Liver (tissue), 3 donors: Measurements from ENCODE around the gene IDI2.

Source experiments
- JUND ChIP-seq, 2 donors: IDR thresholded peaks; 2 replicates each; pipeline ENCODE4 v1.6.1; 2016; ENCODE audit warnings: antibody characterized with exemption in 2 of 2
- NR2F2 ChIP-seq: IDR thresholded peaks from 2 replicates; pipeline ENCODE4 v1.6.1; 2016; ENCODE audit warnings: antibody characterized with exemption
- SP1 ChIP-seq: IDR thresholded peaks from 2 replicates; pipeline ENCODE4 v1.6.1; 2018; ENCODE audit warnings: antibody characterized with exemption, mild to moderate bottlenecking
- TAF1 ChIP-seq: conservative IDR thresholded peaks from 2 replicates; pipeline ENCODE4 v1.6.1; 2016; ENCODE audit warnings: antibody characterized with exemption, mild to moderate bottlenecking
- YY1 ChIP-seq: IDR thresholded peaks from 2 replicates; pipeline ENCODE4 v1.6.1; 2016; ENCODE audit warnings: antibody characterized with exemption, mild to moderate bottlenecking
- TF ChIP-seq, protein P1 (sequence below): fragments of 150-350 bp; IDR thresholded peaks from 2 replicates; pipeline ENCODE4 v1.5.1; 2017; ENCODE audit warnings: improper control_type of control experiment, low read depth, low read length; ENCODE audit not compliant: missing input control
- TF ChIP-seq, protein P2 (sequence below): IDR thresholded peaks from 2 replicates; pipeline ENCODE4 v1.6.1; 2016; ENCODE audit warnings: antibody characterized with exemption
- TF ChIP-seq, protein P3 (sequence below): IDR thresholded peaks from 2 replicates; pipeline ENCODE4 v1.6.1; 2016; ENCODE audit warnings: antibody characterized with exemption
- TF ChIP-seq, protein P4 (sequence below): IDR thresholded peaks from 2 replicates; pipeline ENCODE4 v1.6.1; 2016; ENCODE audit warnings: antibody characterized with exemption, mild to moderate bottlenecking
- donor health status: healthy.
- donor health status: healthy.

DNA sequence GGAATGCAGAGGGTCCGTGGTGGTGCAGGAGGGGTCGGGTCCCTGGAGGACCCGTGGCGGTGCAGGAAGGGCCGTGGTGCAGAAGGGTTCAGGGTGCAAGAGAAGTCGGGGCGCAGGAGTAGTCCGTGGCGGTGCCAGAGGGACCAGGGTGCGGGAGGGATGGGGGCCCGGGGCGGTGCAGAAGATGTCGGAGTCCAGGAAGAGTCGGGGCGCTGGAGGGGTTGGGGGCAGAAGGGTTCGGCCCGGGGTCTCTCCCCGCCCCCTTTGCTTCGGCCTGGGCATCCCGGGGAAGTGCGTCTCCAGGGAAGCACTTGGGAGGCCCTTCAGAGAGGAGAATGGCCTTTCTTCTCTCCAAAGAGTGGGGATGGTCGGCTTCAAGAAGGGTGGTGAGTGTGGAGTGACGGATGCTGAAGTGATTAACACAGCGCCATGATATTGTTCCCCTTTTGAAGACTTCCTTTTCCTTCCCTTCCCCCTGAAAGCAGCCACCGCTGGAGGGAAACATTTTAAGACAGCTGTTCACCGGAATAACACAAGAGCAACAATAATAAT is 31.5 kb upstream of the IDI2 start:
- TF ChIP-seq, protein P1, sequence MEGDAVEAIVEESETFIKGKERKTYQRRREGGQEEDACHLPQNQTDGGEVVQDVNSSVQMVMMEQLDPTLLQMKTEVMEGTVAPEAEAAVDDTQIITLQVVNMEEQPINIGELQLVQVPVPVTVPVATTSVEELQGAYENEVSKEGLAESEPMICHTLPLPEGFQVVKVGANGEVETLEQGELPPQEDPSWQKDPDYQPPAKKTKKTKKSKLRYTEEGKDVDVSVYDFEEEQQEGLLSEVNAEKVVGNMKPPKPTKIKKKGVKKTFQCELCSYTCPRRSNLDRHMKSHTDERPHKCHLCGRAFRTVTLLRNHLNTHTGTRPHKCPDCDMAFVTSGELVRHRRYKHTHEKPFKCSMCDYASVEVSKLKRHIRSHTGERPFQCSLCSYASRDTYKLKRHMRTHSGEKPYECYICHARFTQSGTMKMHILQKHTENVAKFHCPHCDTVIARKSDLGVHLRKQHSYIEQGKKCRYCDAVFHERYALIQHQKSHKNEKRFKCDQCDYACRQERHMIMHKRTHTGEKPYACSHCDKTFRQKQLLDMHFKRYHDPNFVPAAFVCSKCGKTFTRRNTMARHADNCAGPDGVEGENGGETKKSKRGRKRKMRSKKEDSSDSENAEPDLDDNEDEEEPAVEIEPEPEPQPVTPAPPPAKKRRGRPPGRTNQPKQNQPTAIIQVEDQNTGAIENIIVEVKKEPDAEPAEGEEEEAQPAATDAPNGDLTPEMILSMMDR: no peak
- TF ChIP-seq, protein P2, sequence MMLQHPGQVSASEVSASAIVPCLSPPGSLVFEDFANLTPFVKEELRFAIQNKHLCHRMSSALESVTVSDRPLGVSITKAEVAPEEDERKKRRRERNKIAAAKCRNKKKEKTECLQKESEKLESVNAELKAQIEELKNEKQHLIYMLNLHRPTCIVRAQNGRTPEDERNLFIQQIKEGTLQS: no peak
- no peak for TF ChIP-seq TAF1
- no peak for TF ChIP-seq SP1
- no peak for TF ChIP-seq NR2F2
- TF ChIP-seq, protein P3, sequence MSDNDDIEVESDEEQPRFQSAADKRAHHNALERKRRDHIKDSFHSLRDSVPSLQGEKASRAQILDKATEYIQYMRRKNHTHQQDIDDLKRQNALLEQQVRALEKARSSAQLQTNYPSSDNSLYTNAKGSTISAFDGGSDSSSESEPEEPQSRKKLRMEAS: no peak
- no peak for TF ChIP-seq YY1
- TF ChIP-seq JUND (IDR thresholded peaks at IDR 0.05): no peak
- TF ChIP-seq, protein P4, sequence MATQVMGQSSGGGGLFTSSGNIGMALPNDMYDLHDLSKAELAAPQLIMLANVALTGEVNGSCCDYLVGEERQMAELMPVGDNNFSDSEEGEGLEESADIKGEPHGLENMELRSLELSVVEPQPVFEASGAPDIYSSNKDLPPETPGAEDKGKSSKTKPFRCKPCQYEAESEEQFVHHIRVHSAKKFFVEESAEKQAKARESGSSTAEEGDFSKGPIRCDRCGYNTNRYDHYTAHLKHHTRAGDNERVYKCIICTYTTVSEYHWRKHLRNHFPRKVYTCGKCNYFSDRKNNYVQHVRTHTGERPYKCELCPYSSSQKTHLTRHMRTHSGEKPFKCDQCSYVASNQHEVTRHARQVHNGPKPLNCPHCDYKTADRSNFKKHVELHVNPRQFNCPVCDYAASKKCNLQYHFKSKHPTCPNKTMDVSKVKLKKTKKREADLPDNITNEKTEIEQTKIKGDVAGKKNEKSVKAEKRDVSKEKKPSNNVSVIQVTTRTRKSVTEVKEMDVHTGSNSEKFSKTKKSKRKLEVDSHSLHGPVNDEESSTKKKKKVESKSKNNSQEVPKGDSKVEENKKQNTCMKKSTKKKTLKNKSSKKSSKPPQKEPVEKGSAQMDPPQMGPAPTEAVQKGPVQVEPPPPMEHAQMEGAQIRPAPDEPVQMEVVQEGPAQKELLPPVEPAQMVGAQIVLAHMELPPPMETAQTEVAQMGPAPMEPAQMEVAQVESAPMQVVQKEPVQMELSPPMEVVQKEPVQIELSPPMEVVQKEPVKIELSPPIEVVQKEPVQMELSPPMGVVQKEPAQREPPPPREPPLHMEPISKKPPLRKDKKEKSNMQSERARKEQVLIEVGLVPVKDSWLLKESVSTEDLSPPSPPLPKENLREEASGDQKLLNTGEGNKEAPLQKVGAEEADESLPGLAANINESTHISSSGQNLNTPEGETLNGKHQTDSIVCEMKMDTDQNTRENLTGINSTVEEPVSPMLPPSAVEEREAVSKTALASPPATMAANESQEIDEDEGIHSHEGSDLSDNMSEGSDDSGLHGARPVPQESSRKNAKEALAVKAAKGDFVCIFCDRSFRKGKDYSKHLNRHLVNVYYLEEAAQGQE: no peak
